Smooth muscle cell (in vitro differentiated cells): ENCODE measurements around the gene MVB12B. TPM values are rescaled to one million over a fixed set of nuclear protein-coding genes. Genes with fewer than 3 reads are reported as not detected.

ENCODE experiments used
- DNase-seq: peaks from one replicate; lab custom pipeline; 2025; ENCODE audit not compliant: unreplicated experiment; lab: John Stamatoyannopoulos, UW
- H2AFZ ChIP-seq: fragments of 200-600 bp; sonication (generic); 2 replicates; pipeline ENCODE4 v1.6.0; 2016; ENCODE audit warnings: antibody characterized with exemption, low read depth, mild to moderate bottlenecking
- H3F3A ChIP-seq: fragments of 200-600 bp; sonication (generic); 2 replicates; pipeline ENCODE4 v1.6.0; 2017; ENCODE audit warnings: antibody characterized with exemption, low read depth
- H3K27ac ChIP-seq: fragments of 200-600 bp; sonication (generic); 2 replicates; pipeline ENCODE4 v1.5.1; 2016; ENCODE audit warnings: low read depth, mild to moderate bottlenecking
- H3K27me3 ChIP-seq: fragments of 200-600 bp; sonication (generic); 2 replicates; pipeline ENCODE4 v1.6.1; 2016; ENCODE audit warnings: low read depth, mild to moderate bottlenecking
- H3K36me3 ChIP-seq: fragments of 200-600 bp; sonication (generic); 2 replicates; pipeline ENCODE4 v1.5.1; 2016; ENCODE audit warnings: low read depth
- H3K4me1 ChIP-seq: fragments of 200-600 bp; sonication (generic); 2 replicates; pipeline ENCODE4 v1.5.1; 2016; ENCODE audit warnings: low read depth
- H3K4me2 ChIP-seq: fragments of 200-600 bp; sonication (generic); 2 replicates; pipeline ENCODE4 v1.6.0; 2016; ENCODE audit warnings: mild to moderate bottlenecking
- H3K4me3 ChIP-seq: fragments of 200-600 bp; sonication (generic); 2 replicates; pipeline ENCODE4 v1.5.1; 2016; ENCODE audit warnings: mild to moderate bottlenecking
- H3K79me2 ChIP-seq: fragments of 200-600 bp; sonication (generic); 2 replicates; pipeline ENCODE4 v1.6.0; 2016; ENCODE audit warnings: low read depth, mild to moderate bottlenecking
- H3K9ac ChIP-seq: fragments of 200-600 bp; sonication (generic); 2 replicates; pipeline ENCODE4 v1.6.0; 2016; ENCODE audit warnings: low read depth
- H3K9me3 ChIP-seq: fragments of 200-600 bp; sonication (generic); replicated peaks from 2 replicates; pipeline ENCODE4 v1.5.1; 2016; ENCODE audit warnings: low read depth
- H4K20me1 ChIP-seq: fragments of 200-600 bp; sonication (generic); 2 replicates; pipeline ENCODE4 v1.6.0; 2016; ENCODE audit warnings: low read depth
- CTCF ChIP-seq: fragments of 200-600 bp; sonication (generic); IDR thresholded peaks from 2 replicates; pipeline ENCODE4 v1.5.1; 2017; ENCODE audit warnings: borderline replicate concordance, mild to moderate bottlenecking, antibody characterized with exemption; ENCODE audit not compliant: insufficient read depth, poor library complexity, severe bottlenecking
- WGBS: methylation state at CpG from one replicate; pipeline ENCODE4 v1.1.7; 2016; ENCODE audit warnings: low lambda C conversion rate; 5-methylcytosine and 5-hydroxymethylcytosine counted together
- polyA plus RNA-seq: library from polyadenylated mRNA; unstranded; fragments of >200 nt; fragmentation: Nextera tagmentation; extraction: Ambion mirVana; gene quantifications from 2 replicates; pipeline ENCODE4 v1.2.1, GENCODE V29; 2016
- total RNA-seq: library from RNA; depleted of rRNA; stranded (reverse); fragments of >200 nt; gene quantifications from 2 replicates; pipeline ENCODE4 v1.2.3, GENCODE V29; 2014

MVB12B gene
- total and polyA plus RNA-seq, 2 experiments from 2014 or later = 4.3 to 5.4 TPM

GRCh38 chr9:126406075-126406667 is 79.5 kb downstream of the MVB12B start:
- Histone ChIP-seq H3K36me3 (no peaks in the 10 kb centered on the region), H3K27me3 (no peaks in the 10 kb centered on the region), H3F3A (no peaks in the 10 kb centered on the region), H4K20me1 (no peaks in the 10 kb centered on the region), H2AFZ (no peak overlapping the region), H3K9ac (no peak overlapping the region), H3K27ac (no peak overlapping the region), H3K4me3 (no peak overlapping the region), H3K4me2 (no peak overlapping the region), H3K9me3 (no peaks in the 10 kb centered on the region), H3K4me1 (no peaks in the 10 kb centered on the region), H3K79me2 (no peaks in the 10 kb centered on the region)
- TF ChIP-seq CTCF = no peak
- no peak for DNase-seq
- 87% methylated on average over 10 of the region's 10 CpGs for WGBS

GRCh38 chr9:126407114-126407870 is 80.7 kb downstream of the MVB12B start:
- H3K79me2 ChIP-seq = no peaks in the 10 kb centered on the region
- no peaks in the 10 kb centered on the region for H3K9me3 ChIP-seq
- H2AFZ ChIP-seq = no peak overlapping the region
- no peaks in the 10 kb centered on the region for H4K20me1 ChIP-seq
- H3K36me3 ChIP-seq = no peaks in the 10 kb centered on the region
- H3K4me3 ChIP-seq = no peak overlapping the region
- no peak for DNase-seq
- no peak overlapping the region for H3K4me2 ChIP-seq
- WGBS = 61% methylated on average over 19 of the region's 19 CpGs
- no peak overlapping the region for H3K27ac ChIP-seq
- no peaks in the 10 kb centered on the region for H3K4me1 ChIP-seq
- no peak overlapping the region for H3K9ac ChIP-seq
- no peak for TF ChIP-seq CTCF
- no peaks in the 10 kb centered on the region for H3F3A ChIP-seq
- no peaks in the 10 kb centered on the region for H3K27me3 ChIP-seq

DNA sequence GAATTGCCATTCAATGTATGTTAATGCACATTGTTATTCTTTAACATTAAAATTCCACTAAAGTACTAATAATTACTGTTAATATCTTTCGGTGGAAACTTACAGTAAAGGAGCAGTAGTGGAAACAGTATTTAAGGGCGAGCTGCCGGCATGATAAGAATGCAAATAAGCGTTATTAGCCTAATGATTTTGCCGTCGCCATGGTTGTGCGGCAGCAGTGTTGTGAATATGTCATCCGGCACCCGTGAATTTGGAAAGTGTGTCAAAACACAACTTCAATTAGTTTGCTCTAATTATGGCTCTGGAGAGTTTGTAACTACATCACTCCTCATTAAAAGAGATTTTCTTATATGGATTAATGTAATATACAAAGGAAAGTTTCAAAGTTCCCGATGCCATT is 81.4 kb downstream of the MVB12B start:
- Histone ChIP-seq H3K79me2 (no peaks in the 10 kb centered on the region), H3K36me3 (no peaks in the 10 kb centered on the region), H3K4me1 (no peaks in the 10 kb centered on the region), H3K4me2 (no peak overlapping the region), H3K9ac (no peak overlapping the region), H3K9me3 (no peaks in the 10 kb centered on the region), H3F3A (no peaks in the 10 kb centered on the region), H4K20me1 (no peaks in the 10 kb centered on the region), H2AFZ (no peak overlapping the region), H3K27me3 (no peaks in the 10 kb centered on the region), H3K27ac (no peak overlapping the region), H3K4me3 (no peak overlapping the region)
- TF ChIP-seq CTCF = no peak
- DNase-seq = no peak
- WGBS = 95% methylated on average over 10 of the region's 10 CpGs
